Measurements from ENCODE around the gene COL24A1.

Gene COL24A1

DNA sequence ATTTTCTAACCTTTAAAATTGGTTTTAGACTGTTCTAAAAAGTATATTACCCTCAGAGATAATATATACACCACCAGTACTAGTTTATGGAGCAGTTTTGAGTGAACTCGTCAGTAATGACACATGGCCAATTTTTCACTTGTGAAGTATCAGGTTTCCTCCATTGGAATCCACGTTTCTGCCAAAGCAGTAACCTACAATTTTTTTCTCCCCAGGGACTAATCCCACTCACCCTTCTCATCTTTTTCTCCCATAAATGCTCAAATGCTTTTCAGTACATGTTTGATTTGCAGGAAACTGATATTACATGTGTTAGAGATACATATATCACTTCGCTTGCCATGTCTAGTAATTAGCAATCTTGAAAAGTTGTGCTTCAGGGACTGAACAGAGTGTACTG lies 94.1 kb downstream of the COL24A1 start:
- Histone ChIP-seq H2AFZ (ENCODE audit: low read length) (no peak overlapping the region), H3K27ac (replicated peaks; ENCODE audit: low read length) (no peak overlapping the region), H2BK15ac (ENCODE audit: low read length) (no peak overlapping the region), H2BK120ac (ENCODE audit: low read depth, low read length) (no peak overlapping the region), H3K4me1 (ENCODE audit: control insufficient read depth in 2 of 2, insufficient read depth in 1 of 2, low read depth in 1 of 2, low read length in 2 of 2) (no peaks in the 10 kb centered on the region), H3K4ac (ENCODE audit: low read length) (no peak overlapping the region), H2BK12ac (ENCODE audit: low read length) (no peak overlapping the region), H3K14ac (ENCODE audit: low read length) (no peak overlapping the region), H3K9ac (ENCODE audit: low read depth, low read length, poor library complexity) (no peak overlapping the region), H2BK5ac (ENCODE audit: low read length) (no peak overlapping the region), H2AK5ac (ENCODE audit: low read depth, low read length) (no peak overlapping the region), H3K79me1 (ENCODE audit: low read depth, low read length) (no peaks in the 10 kb centered on the region), H3K4me2 (ENCODE audit: insufficient read depth, low read length, poor library complexity, severe bottlenecking) (no peak overlapping the region), H3K18ac (ENCODE audit: low read length) (no peak overlapping the region), H4K8ac (ENCODE audit: low read depth, low read length) (no peak overlapping the region), H3K4me3 (ENCODE audit: low read length in 2 of 2) (no peak overlapping the region), H3K23ac (ENCODE audit: low read depth, low read length, poor library complexity) (no peak overlapping the region), H4K91ac (ENCODE audit: low read depth, low read length, poor library complexity) (no peak overlapping the region), H3K36me3 (replicated peaks in 1 of 2; ENCODE audit: control insufficient read depth in 2 of 2, insufficient read depth in 2 of 2, low read length in 2 of 2) (no peaks in the 10 kb centered on the region), H3K27me3 (ENCODE audit: control insufficient read depth in 3 of 3, insufficient read depth in 3 of 3, low read depth in 1 of 3, low read length in 3 of 3) (no peaks in the 10 kb centered on the region), H3K9me3 (replicated peaks in 1 of 2; ENCODE audit: control insufficient read depth in 2 of 2, insufficient read depth in 1 of 2, low read depth in 1 of 2, low read length in 2 of 2) (no peaks in the 10 kb centered on the region)
- no CpG with 5 or more reads among the region's 3 CpGs for WGBS, 2 donors (ENCODE audit: extremely low coverage in 2 of 2, insufficient read length in 2 of 2, insufficient replicate concordance in 1 of 2)
- DNase-seq (ENCODE audit: low spot score): no peak

DNA sequence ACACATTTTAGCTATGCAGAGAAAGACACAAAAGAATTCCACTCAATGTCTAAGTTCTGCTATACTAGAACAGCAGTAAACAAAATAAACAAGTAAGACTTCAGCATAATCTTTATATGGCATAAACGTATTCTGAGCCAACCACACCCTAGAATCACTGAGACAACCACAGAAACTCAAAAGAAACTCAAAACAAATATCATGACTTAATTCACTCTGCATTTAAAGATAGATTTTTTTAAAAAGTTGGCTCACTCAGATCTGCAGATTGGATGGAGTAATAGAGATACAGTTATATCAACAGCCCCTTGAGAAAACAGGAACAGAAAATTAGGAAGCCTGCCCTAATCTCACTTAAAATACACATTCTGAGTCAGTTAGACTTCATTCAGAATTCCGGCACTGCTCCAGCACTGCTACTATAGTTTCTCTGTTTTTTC lies 95.0 kb downstream of the COL24A1 start:
- Histone ChIP-seq H2BK12ac (ENCODE audit: low read length) (no peak overlapping the region), H4K8ac (ENCODE audit: low read depth, low read length) (no peak overlapping the region), H3K23ac (ENCODE audit: low read depth, low read length, poor library complexity) (no peak overlapping the region), H2BK5ac (ENCODE audit: low read length) (no peak overlapping the region), H3K4ac (ENCODE audit: low read length) (no peak overlapping the region), H3K4me2 (ENCODE audit: insufficient read depth, low read length, poor library complexity, severe bottlenecking) (no peak overlapping the region), H3K18ac (ENCODE audit: low read length) (no peak overlapping the region), H3K79me1 (ENCODE audit: low read depth, low read length) (no peaks in the 10 kb centered on the region), H3K4me1 (ENCODE audit: control insufficient read depth in 2 of 2, insufficient read depth in 1 of 2, low read depth in 1 of 2, low read length in 2 of 2) (no peaks in the 10 kb centered on the region), H2AFZ (ENCODE audit: low read length) (no peak overlapping the region), H3K9me3 (replicated peaks in 1 of 2; ENCODE audit: control insufficient read depth in 2 of 2, insufficient read depth in 1 of 2, low read depth in 1 of 2, low read length in 2 of 2) (no peaks in the 10 kb centered on the region), H4K91ac (ENCODE audit: low read depth, low read length, poor library complexity) (no peak overlapping the region), H3K27ac (replicated peaks; ENCODE audit: low read length) (no peak overlapping the region), H2AK5ac (ENCODE audit: low read depth, low read length) (no peak overlapping the region), H3K9ac (ENCODE audit: low read depth, low read length, poor library complexity) (no peak overlapping the region), H2BK120ac (ENCODE audit: low read depth, low read length) (no peak overlapping the region), H2BK15ac (ENCODE audit: low read length) (no peak overlapping the region), H3K4me3 (ENCODE audit: low read length in 2 of 2) (no peak overlapping the region), H3K14ac (ENCODE audit: low read length) (no peak overlapping the region), H3K36me3 (replicated peaks in 1 of 2; ENCODE audit: control insufficient read depth in 2 of 2, insufficient read depth in 2 of 2, low read length in 2 of 2) (no peaks in the 10 kb centered on the region), H3K27me3 (ENCODE audit: control insufficient read depth in 3 of 3, insufficient read depth in 3 of 3, low read depth in 1 of 3, low read length in 3 of 3) (no peaks in the 10 kb centered on the region)
- DNase-seq (ENCODE audit: low spot score): no peak
- no CpG with 5 or more reads among the region's 2 CpGs for WGBS, 2 donors (ENCODE audit: extremely low coverage in 2 of 2, insufficient read length in 2 of 2, insufficient replicate concordance in 1 of 2)

DNA sequence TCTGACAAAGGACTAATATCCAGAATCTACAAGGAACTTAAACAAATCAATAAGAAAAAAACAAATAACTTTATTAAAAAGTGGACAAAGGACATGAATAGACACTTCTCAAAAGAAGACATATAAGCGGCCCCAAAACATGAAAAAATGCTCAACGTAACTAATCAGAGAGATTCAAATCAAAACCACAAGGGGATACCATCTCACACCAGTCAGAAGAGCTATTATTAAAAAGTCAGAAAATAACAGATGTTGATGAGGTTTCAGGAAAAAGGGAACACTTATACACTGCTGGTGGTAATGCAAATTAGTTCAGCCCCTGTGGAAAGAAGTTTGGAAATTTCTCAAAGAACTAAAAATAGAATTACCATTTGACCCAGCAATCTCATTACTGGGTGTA lies 102.2 kb downstream of the COL24A1 start:
- Histone ChIP-seq H3K4me1 (ENCODE audit: control insufficient read depth in 2 of 2, insufficient read depth in 1 of 2, low read depth in 1 of 2, low read length in 2 of 2) (no peaks in the 10 kb centered on the region), H2BK120ac (ENCODE audit: low read depth, low read length) (no peak overlapping the region)

DNA sequence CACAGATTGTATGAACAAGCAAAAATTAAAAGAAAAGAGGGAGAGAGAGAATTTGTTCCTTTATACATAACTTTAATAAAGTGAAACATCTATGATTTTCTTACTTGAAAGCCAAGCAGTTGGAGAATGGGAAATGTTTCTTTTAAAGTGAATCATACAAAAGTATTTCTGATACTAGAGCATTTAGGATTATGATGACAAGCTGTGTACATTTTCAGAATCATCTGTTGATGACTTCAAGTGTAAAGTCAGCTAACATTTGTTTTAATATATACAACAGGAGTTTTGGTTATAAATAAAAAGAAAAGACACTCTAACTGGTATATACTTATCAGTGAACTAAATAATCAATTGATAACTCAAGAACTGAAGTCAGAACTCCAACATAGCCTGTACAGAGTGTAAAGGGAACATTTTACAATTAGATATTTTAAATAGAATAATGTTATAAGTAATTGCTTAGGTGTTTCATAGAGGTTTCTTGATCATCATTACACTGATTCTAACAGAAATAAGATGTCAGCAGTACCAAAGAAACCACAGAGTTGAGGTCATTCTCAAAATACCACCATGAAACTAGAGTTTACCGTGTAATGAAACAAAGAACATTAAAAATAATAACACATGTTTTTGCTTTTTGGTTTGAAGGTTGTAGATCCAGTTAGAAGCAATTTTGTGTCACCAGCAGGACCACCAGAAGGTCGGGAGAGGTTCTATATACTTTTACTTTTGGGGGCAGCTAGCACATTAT lies 103.4 kb downstream of the COL24A1 start:
- H3K14ac ChIP-seq (ENCODE audit: low read length): no peak overlapping the region
- H3K4me3 ChIP-seq (ENCODE audit: low read length in 2 of 2): no peak overlapping the region
- H2BK5ac ChIP-seq (ENCODE audit: low read length): no peak overlapping the region
- no peak overlapping the region for H2BK15ac ChIP-seq (ENCODE audit: low read length)
- no peak overlapping the region for H3K9ac ChIP-seq (ENCODE audit: low read depth, low read length, poor library complexity)
- no peaks in the 10 kb centered on the region for H3K4me1 ChIP-seq (ENCODE audit: control insufficient read depth in 2 of 2, insufficient read depth in 1 of 2, low read depth in 1 of 2, low read length in 2 of 2)
- no peak overlapping the region for H3K18ac ChIP-seq (ENCODE audit: low read length)
- H2AFZ ChIP-seq (ENCODE audit: low read length): no peak overlapping the region
- no peak overlapping the region for H3K23ac ChIP-seq (ENCODE audit: low read depth, low read length, poor library complexity)
- H2AK5ac ChIP-seq (ENCODE audit: low read depth, low read length): no peak overlapping the region
- H3K27me3 ChIP-seq (ENCODE audit: control insufficient read depth in 3 of 3, insufficient read depth in 3 of 3, low read depth in 1 of 3, low read length in 3 of 3): no peaks in the 10 kb centered on the region
- no peak overlapping the region for H4K8ac ChIP-seq (ENCODE audit: low read depth, low read length)
- no peak overlapping the region for H3K4me2 ChIP-seq (ENCODE audit: insufficient read depth, low read length, poor library complexity, severe bottlenecking)
- no peak overlapping the region for H3K27ac ChIP-seq (replicated peaks; ENCODE audit: low read length)
- no peaks in the 10 kb centered on the region for H3K9me3 ChIP-seq (replicated peaks in 1 of 2; ENCODE audit: control insufficient read depth in 2 of 2, insufficient read depth in 1 of 2, low read depth in 1 of 2, low read length in 2 of 2)
- DNase-seq (ENCODE audit: low spot score): no peak
- no peak overlapping the region for H2BK12ac ChIP-seq (ENCODE audit: low read length)
- no peak overlapping the region for H3K4ac ChIP-seq (ENCODE audit: low read length)
- no peaks in the 10 kb centered on the region for H3K36me3 ChIP-seq (replicated peaks in 1 of 2; ENCODE audit: control insufficient read depth in 2 of 2, insufficient read depth in 2 of 2, low read length in 2 of 2)
- no CpG with 5 or more reads among the region's 2 CpGs for WGBS, 2 donors (ENCODE audit: extremely low coverage in 2 of 2, insufficient read length in 2 of 2, insufficient replicate concordance in 1 of 2)
- H4K91ac ChIP-seq (ENCODE audit: low read depth, low read length, poor library complexity): no peak overlapping the region
- no peak overlapping the region for H2BK120ac ChIP-seq (ENCODE audit: low read depth, low read length)
- H3K79me1 ChIP-seq (ENCODE audit: low read depth, low read length): no peaks in the 10 kb centered on the region

More for the DNA sequence above, 102.2 kb downstream of the COL24A1 start:
- Histone ChIP-seq H3K14ac (ENCODE audit: low read length) (no peak overlapping the region), H2AFZ (ENCODE audit: low read length) (no peak overlapping the region), H3K4me3 (ENCODE audit: low read length in 2 of 2) (no peak overlapping the region), H4K8ac (ENCODE audit: low read depth, low read length) (no peak overlapping the region), H3K27ac (replicated peaks; ENCODE audit: low read length) (no peak overlapping the region), H3K18ac (ENCODE audit: low read length) (no peak overlapping the region), H3K36me3 (replicated peaks in 1 of 2; ENCODE audit: control insufficient read depth in 2 of 2, insufficient read depth in 2 of 2, low read length in 2 of 2) (no peaks in the 10 kb centered on the region), H3K79me1 (ENCODE audit: low read depth, low read length) (no peaks in the 10 kb centered on the region), H3K9ac (ENCODE audit: low read depth, low read length, poor library complexity) (no peak overlapping the region), H3K4me2 (ENCODE audit: insufficient read depth, low read length, poor library complexity, severe bottlenecking) (no peak overlapping the region), H2AK5ac (ENCODE audit: low read depth, low read length) (no peak overlapping the region), H3K9me3 (replicated peaks in 1 of 2; ENCODE audit: control insufficient read depth in 2 of 2, insufficient read depth in 1 of 2, low read depth in 1 of 2, low read length in 2 of 2) (no peaks in the 10 kb centered on the region), H3K4ac (ENCODE audit: low read length) (no peak overlapping the region), H2BK5ac (ENCODE audit: low read length) (no peak overlapping the region), H4K91ac (ENCODE audit: low read depth, low read length, poor library complexity) (no peak overlapping the region), H2BK12ac (ENCODE audit: low read length) (no peak overlapping the region), H3K27me3 (ENCODE audit: control insufficient read depth in 3 of 3, insufficient read depth in 3 of 3, low read depth in 1 of 3, low read length in 3 of 3) (no peaks in the 10 kb centered on the region), H3K23ac (ENCODE audit: low read depth, low read length, poor library complexity) (no peak overlapping the region), H2BK15ac (ENCODE audit: low read length) (no peak overlapping the region)
- no peak for DNase-seq (ENCODE audit: low spot score)
- no CpG with 5 or more reads among the region's 2 CpGs for WGBS, 2 donors (ENCODE audit: extremely low coverage in 2 of 2, insufficient read length in 2 of 2, insufficient replicate concordance in 1 of 2)
